ENCODE results near the gene CCDC196. TPM values are rescaled to one million over a fixed set of nuclear protein-coding genes. Genes with fewer than 3 reads are reported as not detected.

CCDC196 gene
- total and polyA plus RNA-seq, 2 of the 4 experiments (the other 2 are of a cell fraction), result not detected

DNA sequence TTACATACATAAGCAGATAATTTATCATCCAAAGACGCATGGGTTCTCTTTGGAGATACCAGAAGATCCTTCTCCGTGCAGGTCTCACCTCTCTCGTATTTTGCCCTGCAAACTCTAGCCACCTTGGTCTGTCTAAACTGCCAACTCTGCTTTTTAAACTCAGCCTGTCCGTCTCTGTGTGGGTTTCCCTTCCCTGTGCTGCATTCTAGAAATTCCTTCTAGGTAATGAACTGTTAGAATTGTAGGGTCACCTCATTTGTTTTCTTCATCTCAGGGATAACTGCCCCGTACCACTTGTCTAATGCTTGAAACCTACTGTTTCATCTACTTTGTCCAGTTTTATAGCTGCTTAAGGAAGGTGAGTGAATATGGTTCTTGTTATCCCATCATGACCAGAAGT is 45.4 kb upstream of the CCDC196 start:
- POLR2A ChIA-PET (ENCODE audit: unreplicated experiment), result no interaction called here
- H3K4me1 ChIP-seq (ENCODE audit: control insufficient read depth, insufficient read depth, low read length), result no peaks in the 10 kb centered on the region
- intact Hi-C loops (cut with micrococcal nuclease), result no loop called here

More for the DNA sequence above, 45.4 kb upstream of the CCDC196 start:
- TF ChIP-seq, protein P1, sequence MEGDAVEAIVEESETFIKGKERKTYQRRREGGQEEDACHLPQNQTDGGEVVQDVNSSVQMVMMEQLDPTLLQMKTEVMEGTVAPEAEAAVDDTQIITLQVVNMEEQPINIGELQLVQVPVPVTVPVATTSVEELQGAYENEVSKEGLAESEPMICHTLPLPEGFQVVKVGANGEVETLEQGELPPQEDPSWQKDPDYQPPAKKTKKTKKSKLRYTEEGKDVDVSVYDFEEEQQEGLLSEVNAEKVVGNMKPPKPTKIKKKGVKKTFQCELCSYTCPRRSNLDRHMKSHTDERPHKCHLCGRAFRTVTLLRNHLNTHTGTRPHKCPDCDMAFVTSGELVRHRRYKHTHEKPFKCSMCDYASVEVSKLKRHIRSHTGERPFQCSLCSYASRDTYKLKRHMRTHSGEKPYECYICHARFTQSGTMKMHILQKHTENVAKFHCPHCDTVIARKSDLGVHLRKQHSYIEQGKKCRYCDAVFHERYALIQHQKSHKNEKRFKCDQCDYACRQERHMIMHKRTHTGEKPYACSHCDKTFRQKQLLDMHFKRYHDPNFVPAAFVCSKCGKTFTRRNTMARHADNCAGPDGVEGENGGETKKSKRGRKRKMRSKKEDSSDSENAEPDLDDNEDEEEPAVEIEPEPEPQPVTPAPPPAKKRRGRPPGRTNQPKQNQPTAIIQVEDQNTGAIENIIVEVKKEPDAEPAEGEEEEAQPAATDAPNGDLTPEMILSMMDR (conservative IDR thresholded peaks at IDR 0.05; ENCODE audit: low read depth, low read length), result no peak
- TF ChIP-seq RCOR1 (IDR thresholded peaks at IDR 0.05; ENCODE audit: insufficient replicate concordance, low read length) (no peak), SMC3 (IDR thresholded peaks at IDR 0.05; ENCODE audit: low read depth, low read length) (no peak), MAZ (IDR thresholded peaks at IDR 0.05; ENCODE audit: borderline replicate concordance, low read depth, low read length) (no peak), RFX5 (IDR thresholded peaks at IDR 0.05; ENCODE audit: low read depth, low read length) (no peak), MXI1 (IDR thresholded peaks at IDR 0.05; ENCODE audit: borderline replicate concordance, low read depth, low read length) (no peak), ELK1 (IDR thresholded peaks at IDR 0.05; ENCODE audit: borderline replicate concordance, low read depth, low read length) (no peak), RAD21 (IDR thresholded peaks at IDR 0.05; ENCODE audit: low read length) (no peak), NFE2L2 (IDR thresholded peaks at IDR 0.05; ENCODE audit: low read depth, low read length) (no peak)
- TF ChIP-seq, protein P2, sequence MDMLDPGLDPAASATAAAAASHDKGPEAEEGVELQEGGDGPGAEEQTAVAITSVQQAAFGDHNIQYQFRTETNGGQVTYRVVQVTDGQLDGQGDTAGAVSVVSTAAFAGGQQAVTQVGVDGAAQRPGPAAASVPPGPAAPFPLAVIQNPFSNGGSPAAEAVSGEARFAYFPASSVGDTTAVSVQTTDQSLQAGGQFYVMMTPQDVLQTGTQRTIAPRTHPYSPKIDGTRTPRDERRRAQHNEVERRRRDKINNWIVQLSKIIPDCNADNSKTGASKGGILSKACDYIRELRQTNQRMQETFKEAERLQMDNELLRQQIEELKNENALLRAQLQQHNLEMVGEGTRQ (IDR thresholded peaks at IDR 0.05; ENCODE audit: low read depth, low read length), result no peak
- no peak overlapping the region for H2AFZ ChIP-seq (replicated peaks; ENCODE audit: low read length, poor library complexity)
- ATAC-seq (ENCODE audit: low read depth) (no peak), DNase-seq (no peak)
- H2BK120ac ChIP-seq (ENCODE audit: low read depth, low read length), result no peak overlapping the region
- no peak overlapping the region for H3K9ac ChIP-seq (ENCODE audit: low read depth, low read length)
- H3K36me3 ChIP-seq (ENCODE audit: control insufficient read depth, insufficient read depth, low read length), result no peaks in the 10 kb centered on the region
- no peak overlapping the region for H2BK5ac ChIP-seq (ENCODE audit: low read depth, low read length, poor library complexity, severe bottlenecking)
- H3K4me3 ChIP-seq (ENCODE audit: insufficient read depth, low read depth, low read length), result no peak overlapping the region
- H3K56ac ChIP-seq (ENCODE audit: extremely low read depth, insufficient read depth, low read length), result no peak overlapping the region
- 0% methylated on average over 1 of the region's 5 CpGs; no CpG with 5 or more reads in 1 of the 2 experiments for WGBS, 2 experiments (ENCODE audit: extremely low coverage in 2 of 2, insufficient read length in 1 of 2)
- no peak overlapping the region for H2BK20ac ChIP-seq (ENCODE audit: low read depth, low read length)
- no peak overlapping the region for H3K27ac ChIP-seq (ENCODE audit: insufficient read depth, low read length)
- no peaks in the 10 kb centered on the region for H3K27me3 ChIP-seq (ENCODE audit: control insufficient read depth, insufficient read depth, low read length)
- no peak overlapping the region for H2AK9ac ChIP-seq (replicated peaks; ENCODE audit: low read depth, low read length, poor library complexity)
- H2BK15ac ChIP-seq (ENCODE audit: low read depth, low read length), result no peak overlapping the region
- in situ Hi-C loops (cut with MboI; ENCODE audit: low sequenced_read_pairs) (no loop called here), dilution Hi-C loops (cut with HindIII; ENCODE audit: low sequenced_read_pairs, unreplicated experiment) (no loop called here)
- no peak overlapping the region for H3K18ac ChIP-seq (ENCODE audit: low read depth, low read length)
- H3K23ac ChIP-seq (ENCODE audit: low read depth, low read length), result no peak overlapping the region
- no peak overlapping the region for H4K91ac ChIP-seq (ENCODE audit: insufficient read depth, low read depth, low read length)
- no peaks in the 10 kb centered on the region for H3K9me1 ChIP-seq (ENCODE audit: insufficient read depth, low read length)
- no peak overlapping the region for H2AK5ac ChIP-seq (ENCODE audit: low read depth, low read length)
- CTCF ChIA-PET, result no interaction called here
- no TSS peak for BruUV-seq (replicated peaks)
- H3K14ac ChIP-seq (replicated peaks; ENCODE audit: low read depth, low read length), result no peak overlapping the region
- H3K4me2 ChIP-seq (ENCODE audit: low read depth, low read length), result no peak overlapping the region
- no peak overlapping the region for H3K4ac ChIP-seq (ENCODE audit: low read depth, low read length)
- H3K79me1 ChIP-seq (ENCODE audit: low read depth in 1 of 2, low read length in 2 of 2), result no peaks in the 10 kb centered on the region
- H4K5ac ChIP-seq (ENCODE audit: low read depth, low read length), result no peak overlapping the region
- H3K9me3 ChIP-seq (ENCODE audit: control insufficient read depth, insufficient read depth, low read length), result no peaks in the 10 kb centered on the region; the same call in 1 of the 2 replicates
- H4K8ac ChIP-seq (ENCODE audit: low read depth in 2 of 2, low read length in 2 of 2), result no peak overlapping the region
- no peaks in the 10 kb centered on the region for H4K20me1 ChIP-seq (ENCODE audit: insufficient read depth, low read length)
